Prostate gland (tissue), 2 donors: ENCODE data around the gene LAMB1.

Experiments used
- CTCF ChIP-seq, 4 experiments: fragments of 200-600 bp in 2 of 4; fragments of 450-650 bp in 2 of 4; sonication (generic) in 2 of 4; IDR thresholded peaks; 1 replicate in 3 of 4; 2 replicates in 1 of 4; pipeline ENCODE4 v1.5.1; 2016 to 2019; ENCODE audit warnings: antibody characterized with exemption in 4 of 4, mild to moderate bottlenecking in 2 of 4, moderate library complexity in 2 of 4
- POLR2AphosphoS5 ChIP-seq: sonication (generic); formaldehyde crosslinking; IDR thresholded peaks from one replicate; pipeline ENCODE4 v1.6.1; 2017; ENCODE audit warnings: antibody characterized with exemption

GRCh38 chr7:107959527-107959898 lies 43.4 kb downstream of the LAMB1 start:
- no peak for TF ChIP-seq CTCF (IDR thresholded peaks at IDR 0.05)
- no peak for TF ChIP-seq POLR2AphosphoS5
